NK-92 (cell line): ENCODE results near the gene RAB3GAP1.

ENCODE experiments used
- DNase-seq: peaks from one replicate; lab custom pipeline; 2025; ENCODE audit not compliant: unreplicated experiment; lab: John Stamatoyannopoulos, UW

The RAB3GAP1 gene

DNA sequence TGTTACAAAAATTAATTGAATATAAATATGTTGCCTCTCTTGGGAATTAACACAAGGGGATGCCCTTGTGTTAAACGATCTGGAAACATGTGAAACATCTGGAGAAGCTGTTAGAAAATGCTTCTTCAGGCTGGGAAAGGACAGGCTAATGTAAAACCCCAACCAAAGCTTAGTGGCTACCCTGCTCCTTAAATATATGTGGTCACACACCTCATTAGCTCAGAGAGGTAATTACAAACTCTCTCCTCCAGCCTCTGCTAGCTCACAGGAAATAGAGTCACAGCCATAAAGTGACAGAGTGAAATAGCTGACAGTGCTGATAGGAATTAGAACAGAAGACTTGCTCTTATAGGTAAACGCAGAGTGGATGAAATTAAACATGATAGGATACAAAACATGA, 155.9 kb downstream of the RAB3GAP1 start:
- DNase-seq: no peak

GRCh38 chr2:135212757-135213156, 160.7 kb downstream of the RAB3GAP1 start:
- no peak for DNase-seq

- no peak for DNase-seq
These were observed 166.3 kb downstream of the RAB3GAP1 start for GRCh38 chr2:135218426-135218825.

DNA sequence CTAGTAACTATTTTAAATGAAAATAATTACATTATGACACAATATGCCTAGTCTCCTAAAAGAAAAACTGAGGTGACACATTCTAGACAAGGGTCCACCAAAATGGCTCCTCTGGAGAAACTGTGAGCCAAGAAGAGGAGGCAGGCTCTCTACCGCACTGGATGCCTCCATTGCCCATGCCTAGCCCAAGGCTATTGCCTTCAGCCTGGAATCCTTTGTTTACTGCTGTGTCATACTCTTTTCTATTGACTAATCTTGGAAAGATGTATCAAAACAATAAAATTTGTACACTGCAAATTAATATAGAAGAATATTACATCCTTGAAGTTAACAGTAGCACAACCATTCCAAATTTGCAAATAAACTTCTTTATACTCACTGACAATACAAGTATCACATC, 167.1 kb downstream of the RAB3GAP1 start:
- DNase-seq: no peak
